A673 (cell line): ENCODE results near the gene SKI. TPM values are rescaled to one million over a fixed set of nuclear protein-coding genes. Genes with fewer than 3 reads are reported as not detected.

Source experiments
- BruUV-seq: library from RNA; stranded (reverse); fragments of 400-500 nt; replicated peaks from 2 replicates; lab custom pipeline; 2021; lab: Mats Ljungman, UMichigan
- CTCF ChIA-PET: fragments of 300-600 bp; sonication (Branson Sonifier 250); formaldehyde crosslinking; loops from one replicate; lab custom pipeline; 2022; ENCODE audit warnings: antibody characterized with exemption; lab: Charles Lee
- POLR2A ChIA-PET: fragments of 300-600 bp; sonication (Branson Sonifier 250); formaldehyde crosslinking; loops from one replicate; lab custom pipeline; 2022; ENCODE audit warnings: antibody characterized with exemption; ENCODE audit not compliant: low non-redundant PET; lab: Charles Lee
- DNase-seq: peaks from one replicate; pipeline ENCODE4 v3.0.0-alpha.2; 2015; ENCODE audit warnings: low spot score
- H3K27ac ChIP-seq: fragments of 200-600 bp; sonication (generic); 2 replicates; pipeline ENCODE4 v1.5.1; 2016; ENCODE audit warnings: mixed run types, low read depth, mild to moderate bottlenecking, mixed read lengths, antibody characterized with exemption, low read length; ENCODE audit not compliant: poor library complexity, severe bottlenecking
- H3K27me3 ChIP-seq: fragments of 200-600 bp; sonication (generic); replicated peaks from 2 replicates; pipeline ENCODE4 v1.6.1; 2017; ENCODE audit warnings: mixed run types, low read depth, mild to moderate bottlenecking, mixed read lengths, antibody characterized with exemption, low read length; ENCODE audit not compliant: insufficient read depth, poor library complexity
- H3K36me3 ChIP-seq: fragments of 200-600 bp; sonication (generic); 2 replicates; pipeline ENCODE4 v1.6.1; 2016; ENCODE audit warnings: mixed run types, mild to moderate bottlenecking, mixed read lengths, antibody characterized with exemption, low read length; ENCODE audit not compliant: insufficient read depth, poor library complexity, severe bottlenecking
- H3K4me1 ChIP-seq: fragments of 200-600 bp; sonication (generic); 2 replicates; pipeline ENCODE4 v1.6.1; 2017; ENCODE audit warnings: mixed run types, mild to moderate bottlenecking, mixed read lengths, antibody characterized with exemption, low read length; ENCODE audit not compliant: insufficient read depth, poor library complexity, severe bottlenecking
- H3K4me3 ChIP-seq: fragments of 200-600 bp; sonication (generic); 2 replicates; pipeline ENCODE4 v1.5.1; 2016; ENCODE audit warnings: low read depth, mixed run types, mild to moderate bottlenecking, mixed read lengths, low read length; ENCODE audit not compliant: poor library complexity, severe bottlenecking
- H3K9me3 ChIP-seq: fragments of 200-600 bp; sonication (generic); 2 replicates; pipeline ENCODE4 v1.6.1; 2016; ENCODE audit warnings: mixed run types, low read depth, mild to moderate bottlenecking, mixed read lengths, antibody characterized with exemption, low read length; ENCODE audit not compliant: poor library complexity, severe bottlenecking
- CTCF ChIP-seq: fragments of 300-800, 200-600 bp; sonication (generic); conservative IDR thresholded peaks from 2 replicates; pipeline ENCODE4 v1.5.1; 2017; ENCODE audit warnings: low read depth, mild to moderate bottlenecking, antibody characterized with exemption, low read length, moderate library complexity, mixed read lengths
- EZH2 ChIP-seq: fragments of 200-600 bp; sonication (generic); IDR thresholded peaks from 2 replicates; pipeline ENCODE4 v1.6.1; 2017; ENCODE audit warnings: borderline replicate concordance, low read depth, mild to moderate bottlenecking, mixed read lengths, antibody characterized with exemption, low read length; ENCODE audit not compliant: poor library complexity, severe bottlenecking
- intact Hi-C: fragments of 100-400 bp; cut with micrococcal nuclease; formaldehyde crosslinking; loops from one replicate; pipeline ENCODE4 v1.10.0; 2022; ENCODE audit not compliant: unreplicated experiment
- total RNA-seq: library from RNA; stranded (reverse); gene quantifications from 2 replicates; pipeline ENCODE4 v1.2.3, GENCODE V29; 2021

The SKI gene
- total RNA-seq, 1 experiment from 2014 or later: 88.1 TPM

- POLR2A ChIA-PET: interaction anchor here (0.6 to 0.9 kb wide), 2 partner anchors 10 to 248 kb away, joined by 9 to 13 read pairs; no protein-coding TSS in a partner anchor
- BruUV-seq: no TSS peak
- Histone ChIP-seq H3K4me1 (peaks cover 44% of the 10 kb centered on the region), H3K27me3 (no peaks in the 10 kb centered on the region), H3K9me3 (no peaks in the 10 kb centered on the region), H3K4me3 (peak within 1 kb of the TSS; percentile 65), H3K27ac (peak within 1 kb of the TSS; percentile 88), H3K36me3 (no peaks in the 10 kb centered on the region)
- intact Hi-C loops: loop anchor here (10.0 kb wide), 1 partner anchor 120 kb away; no protein-coding TSS in a partner anchor
- CTCF ChIA-PET: interaction anchor here (0.5 to 3.1 kb wide), 14 partner anchors 11 to 587 kb away, joined by 3 to 70 read pairs (median 4); partner anchors contain the start of genes MORN1, PANK4 and RER1
- no peak for TF ChIP-seq EZH2
- no peak for TF ChIP-seq CTCF
- peak; percentile 80 for DNase-seq
Measured at GRCh38 chr1:2194319-2194897, 33.7 kb upstream of the SKI start, which contains the start of gene FAAP20. Gene FAAP20, minus strand, starts transcription at chr1:2194772. Its CDS starts 23 bp downstream, at chr1:2194749.

DNA sequence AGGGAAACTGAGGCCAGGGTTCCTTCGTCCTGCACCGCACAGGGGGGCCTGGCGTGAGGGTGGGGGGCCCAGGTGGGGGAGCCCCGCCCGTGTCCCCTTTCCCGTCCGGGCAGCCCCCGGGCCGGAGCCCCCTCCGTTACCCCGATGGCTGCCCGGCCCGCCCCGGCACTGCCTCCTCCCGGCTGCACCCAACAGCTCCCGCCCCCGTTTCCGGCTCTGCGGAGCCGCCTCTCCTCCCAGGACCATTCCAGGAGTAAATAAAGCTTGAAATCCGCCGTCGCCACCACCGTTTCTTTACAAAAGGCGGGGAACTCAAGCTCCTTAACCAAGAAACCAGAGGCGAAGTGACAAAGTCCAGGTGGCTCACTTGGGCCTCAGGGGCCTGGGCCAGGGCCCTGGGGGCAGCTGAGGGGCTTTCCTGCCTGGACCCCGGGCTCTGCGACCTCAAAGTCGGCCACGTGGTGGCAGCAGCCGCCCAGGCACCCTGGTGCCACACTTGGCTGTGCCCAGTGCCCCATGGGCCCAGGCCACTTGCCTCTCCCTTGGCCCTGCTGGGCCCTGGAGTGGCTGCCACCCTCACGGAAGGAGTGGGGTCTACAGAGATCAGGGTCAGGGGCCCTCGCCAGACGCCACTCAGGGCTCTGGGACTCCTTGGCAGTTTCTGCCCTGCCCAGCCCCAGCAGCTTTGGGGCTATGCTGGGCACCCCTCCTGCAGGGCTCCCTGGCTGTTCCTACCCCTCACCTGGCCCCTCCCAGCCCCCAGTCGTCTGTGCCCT lies 33.0 kb upstream of the SKI start:
- no TSS peak for BruUV-seq
- H3K4me1 ChIP-seq: peaks cover 37% of the 10 kb centered on the region
- peak overlapping the region; percentile 65 for H3K4me3 ChIP-seq
- TF ChIP-seq EZH2 (no peak), CTCF (peak; percentile 96)
- ChIA-PET POLR2A (interaction anchor here (0.9 kb wide), 1 partner anchor 10 kb away, joined by 13 read pairs; no protein-coding TSS in a partner anchor), CTCF (interaction anchor here (0.5 to 3.1 kb wide), 16 partner anchors 10 to 1182 kb away, joined by 3 to 70 read pairs (median 3); partner anchors contain the start of genes MORN1, PANK4 and RER1)
- H3K36me3 ChIP-seq: no peaks in the 10 kb centered on the region
- DNase-seq: peak; percentile 94
- no peaks in the 10 kb centered on the region for H3K27me3 ChIP-seq
- intact Hi-C loops: loop anchor here (1.0 to 10.0 kb wide), 3 partner anchors 120 to 352 kb away; no protein-coding TSS in a partner anchor
- H3K27ac ChIP-seq: peak overlapping the region; percentile 88
- no peaks in the 10 kb centered on the region for H3K9me3 ChIP-seq

GRCh38 chr1:2195785-2196184 lies 32.3 kb upstream of the SKI start:
- CTCF ChIA-PET: interaction anchor here (1.2 to 3.1 kb wide), 2 partner anchors 33 to 186 kb away, joined by 3 to 70 read pairs; no protein-coding TSS in a partner anchor
- H3K4me1 ChIP-seq: peaks cover 30% of the 10 kb centered on the region
- intact Hi-C loops: loop anchor here (1.0 to 10.0 kb wide), 3 partner anchors 119 to 352 kb away; no protein-coding TSS in a partner anchor
- no peak for DNase-seq
- H3K9me3 ChIP-seq: no peaks in the 10 kb centered on the region
- no peak for TF ChIP-seq CTCF
- no peak for TF ChIP-seq EZH2
- H3K27ac ChIP-seq: peak overlapping the region; percentile 88
- POLR2A ChIA-PET: no interaction called here
- BruUV-seq: no TSS peak
- H3K27me3 ChIP-seq: no peaks in the 10 kb centered on the region
- no peak overlapping the region for H3K4me3 ChIP-seq
- no peaks in the 10 kb centered on the region for H3K36me3 ChIP-seq
